Gastroesophageal sphincter (tissue), 4 donors: Measurements from ENCODE around the gene LSM2. TPM values are rescaled to one million over a fixed set of nuclear protein-coding genes. Genes with fewer than 3 reads are reported as not detected.
"Not testable (repeated sequence)": the region's sequence is repeated elsewhere in the genome, so short reads cannot be mapped to it uniquely, and the experiment has no call there.

ENCODE experiments used
- ATAC-seq: fragments of 150-250 bp; one replicate; pipeline ENCODE4 v1.9.1; 2016; ENCODE audit warnings: mild to moderate bottlenecking, moderate library complexity
- H3K27ac ChIP-seq, 4 donors: fragments of 200-600 bp; sonication (generic) in 3 of 4; 1 replicate in 3 of 4; 2 replicates in 1 of 4; pipeline ENCODE4 v1.5.1; 2016 to 2019
- H3K27me3 ChIP-seq: fragments of 200-600 bp; sonication (generic); one replicate; pipeline ENCODE4 v1.5.1; 2019
- H3K36me3 ChIP-seq, 2 donors: fragments of 200-600 bp; sonication (generic); one replicate each; pipeline ENCODE4 v1.5.1; 2019; ENCODE audit warnings: control low read depth in 1 of 2
- H3K4me1 ChIP-seq, 3 donors: fragments of 200-600 bp; sonication (generic); 1 replicate in 2 of 3; 2 replicates in 1 of 3; pipeline ENCODE4 v1.5.1; 2016 to 2019; ENCODE audit warnings: control low read depth in 2 of 3
- H3K4me3 ChIP-seq, 2 donors: fragments of 200-600 bp; sonication (generic); one replicate each; pipeline ENCODE4 v1.5.1; 2019; ENCODE audit warnings: mild to moderate bottlenecking in 1 of 2, moderate library complexity in 1 of 2
- H3K9me3 ChIP-seq, 3 donors: fragments of 200-600 bp; sonication (generic); one replicate each; pipeline ENCODE4 v1.5.1; 2017 to 2019; ENCODE audit warnings: control low read depth in 2 of 3
- EP300 ChIP-seq: sonication (generic); formaldehyde crosslinking; IDR thresholded peaks from one replicate; pipeline ENCODE4 v1.6.1; 2017; ENCODE audit warnings: antibody characterized with exemption, mild to moderate bottlenecking
- POLR2A ChIP-seq, 2 donors: fragments of 450-650 bp; IDR thresholded peaks; one replicate each; pipeline ENCODE4 v1.6.1; 2017; ENCODE audit warnings: antibody characterized with exemption in 2 of 2, mild to moderate bottlenecking in 2 of 2, moderate library complexity in 1 of 2
- POLR2AphosphoS5 ChIP-seq: sonication (generic); formaldehyde crosslinking; IDR thresholded peaks from one replicate; pipeline ENCODE4 v1.6.1; 2017; ENCODE audit warnings: antibody characterized with exemption
- WGBS, 2 donors: methylation state at CpG; one replicate each; pipeline ENCODE4 v1.1.5; 2018; ENCODE audit warnings: low coverage in 1 of 2; 5-methylcytosine and 5-hydroxymethylcytosine counted together
- total RNA-seq, 4 donors: library from RNA; depleted of rRNA; stranded (reverse); fragments of >200 nt; gene quantifications; one replicate each; pipeline ENCODE4 v1.1.0, GENCODE V29; 2016
- TF ChIP-seq, protein P1 (sequence below), 4 experiments: fragments of 200-600 bp in 2 of 4; fragments of 450-650 bp in 2 of 4; sonication (generic) in 1 of 4; IDR thresholded peaks; one replicate each; pipeline ENCODE4 v1.5.1; 2017 to 2019; ENCODE audit warnings: antibody characterized with exemption in 4 of 4, mild to moderate bottlenecking in 2 of 4, moderate library complexity in 2 of 4

The LSM2 gene
- total RNA-seq, 4 donors from 2014 or later, result 18.0 to 31.7 (median 28.5) TPM

DNA sequence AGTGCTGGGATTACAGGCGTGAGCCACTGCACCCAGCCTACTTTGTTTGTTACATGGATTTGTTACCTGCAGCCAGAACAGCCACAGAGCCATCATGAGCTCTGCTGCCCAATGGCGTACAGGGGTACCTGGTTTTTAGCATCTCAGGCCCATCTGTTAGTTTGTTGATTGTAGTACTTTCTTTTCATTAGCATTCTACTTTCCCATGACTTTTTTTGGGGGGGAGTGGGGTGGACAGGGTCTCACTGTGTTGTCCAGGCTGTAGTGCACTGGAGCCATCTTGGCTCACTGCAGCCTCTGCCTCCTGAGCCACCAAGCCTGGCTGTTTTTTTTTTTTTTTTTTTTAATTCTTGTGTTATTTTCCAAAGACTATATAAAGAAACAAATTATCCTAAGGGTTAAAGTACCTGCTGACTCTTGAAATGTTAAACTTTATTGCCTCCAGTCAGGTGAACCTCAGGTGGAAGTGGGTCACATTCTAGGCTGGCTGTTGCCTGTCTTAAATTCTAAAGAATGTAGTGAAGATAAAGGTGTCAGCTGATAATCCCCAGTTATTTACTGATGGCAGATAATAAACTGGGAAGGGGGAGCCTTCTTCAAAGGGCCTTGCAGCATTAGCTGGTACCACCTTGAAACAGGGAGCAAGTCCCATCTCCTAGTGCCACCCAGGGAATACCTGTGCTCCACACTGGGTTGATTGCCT is 40.7 kb upstream of the LSM2 start:
- TF ChIP-seq, protein P1, sequence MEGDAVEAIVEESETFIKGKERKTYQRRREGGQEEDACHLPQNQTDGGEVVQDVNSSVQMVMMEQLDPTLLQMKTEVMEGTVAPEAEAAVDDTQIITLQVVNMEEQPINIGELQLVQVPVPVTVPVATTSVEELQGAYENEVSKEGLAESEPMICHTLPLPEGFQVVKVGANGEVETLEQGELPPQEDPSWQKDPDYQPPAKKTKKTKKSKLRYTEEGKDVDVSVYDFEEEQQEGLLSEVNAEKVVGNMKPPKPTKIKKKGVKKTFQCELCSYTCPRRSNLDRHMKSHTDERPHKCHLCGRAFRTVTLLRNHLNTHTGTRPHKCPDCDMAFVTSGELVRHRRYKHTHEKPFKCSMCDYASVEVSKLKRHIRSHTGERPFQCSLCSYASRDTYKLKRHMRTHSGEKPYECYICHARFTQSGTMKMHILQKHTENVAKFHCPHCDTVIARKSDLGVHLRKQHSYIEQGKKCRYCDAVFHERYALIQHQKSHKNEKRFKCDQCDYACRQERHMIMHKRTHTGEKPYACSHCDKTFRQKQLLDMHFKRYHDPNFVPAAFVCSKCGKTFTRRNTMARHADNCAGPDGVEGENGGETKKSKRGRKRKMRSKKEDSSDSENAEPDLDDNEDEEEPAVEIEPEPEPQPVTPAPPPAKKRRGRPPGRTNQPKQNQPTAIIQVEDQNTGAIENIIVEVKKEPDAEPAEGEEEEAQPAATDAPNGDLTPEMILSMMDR (IDR thresholded peaks at IDR 0.05), result no peak
- no peak for TF ChIP-seq POLR2AphosphoS5
- no peak for TF ChIP-seq EP300
- TF ChIP-seq POLR2A (IDR thresholded peaks at IDR 0.05), result no peak
- H3K27me3 ChIP-seq, result no peaks in the 10 kb centered on the region
- no peaks in the 10 kb centered on the region for H3K4me1 ChIP-seq
- no peak overlapping the region for H3K27ac ChIP-seq
- no peak for ATAC-seq
- 63 to 100% methylated on average over 1 to 2 of the region's 2 CpGs for whole genome bisulfite sequencing, 2 donors
- no peak overlapping the region for H3K4me3 ChIP-seq
- H3K36me3 ChIP-seq, result peaks cover 0 to 8% of the 10 kb centered on the region in 2 donors
- H3K9me3 ChIP-seq, result no peaks in the 10 kb centered on the region

DNA sequence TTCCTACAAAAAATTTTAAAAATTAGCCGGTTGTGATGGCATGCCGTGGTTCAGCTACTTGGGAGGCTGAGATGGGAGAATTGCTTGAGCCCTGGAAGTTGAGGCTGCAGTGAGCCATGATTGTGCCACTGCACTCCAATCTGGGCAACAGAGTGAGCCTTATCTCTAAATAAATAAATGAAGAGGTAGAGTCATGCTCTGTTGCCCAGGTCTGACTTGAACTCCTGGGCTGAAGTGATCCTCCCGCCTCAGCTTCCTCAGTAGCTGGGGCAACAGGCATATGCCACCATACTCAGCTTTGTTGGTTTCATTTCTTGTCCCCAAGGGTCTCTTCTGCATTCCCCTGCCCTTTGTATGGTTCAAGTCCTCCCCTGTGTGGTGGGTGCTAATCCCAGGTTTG is 37.7 kb upstream of the LSM2 start:
- Histone ChIP-seq H3K27me3 (no peaks in the 10 kb centered on the region), H3K9me3 (no peaks in the 10 kb centered on the region), H3K4me1 (no peaks in the 10 kb centered on the region), H3K4me3 (no peak overlapping the region), H3K36me3 (peaks cover 0 to 31% of the 10 kb centered on the region in 2 donors), H3K27ac (no peak overlapping the region)
- ATAC-seq, result no peak
- TF ChIP-seq, protein P1 (IDR thresholded peaks at IDR 0.05), result no peak
- no peak for TF ChIP-seq POLR2A (IDR thresholded peaks at IDR 0.05)
- WGBS, 2 donors, result 97% methylated on average over 3 of the region's 3 CpGs; no CpG with 5 or more reads in 1 of the 2 donors

- no peak for ATAC-seq
- H3K27me3 ChIP-seq, result no peaks in the 10 kb centered on the region
- no peak overlapping the region for H3K27ac ChIP-seq
- peaks cover 0 to 56% of the 10 kb centered on the region in 2 donors for H3K36me3 ChIP-seq
- 91 to 93% methylated on average over 3 to 6 of the region's 9 CpGs for whole genome bisulfite sequencing, 2 donors
- H3K9me3 ChIP-seq, result no peaks in the 10 kb centered on the region
- TF ChIP-seq POLR2A (IDR thresholded peaks at IDR 0.05) (no peak), EP300 (no peak), POLR2AphosphoS5 (no peak)
- TF ChIP-seq, protein P1 (IDR thresholded peaks at IDR 0.05), result no peak
- no peak overlapping the region for H3K4me3 ChIP-seq
- peaks cover 0 to 21% (median 4%) of the 10 kb centered on the region in 3 donors for H3K4me1 ChIP-seq
These were observed 35.3 kb upstream of the LSM2 start for GRCh38 chr6:31842053-31842452.

DNA sequence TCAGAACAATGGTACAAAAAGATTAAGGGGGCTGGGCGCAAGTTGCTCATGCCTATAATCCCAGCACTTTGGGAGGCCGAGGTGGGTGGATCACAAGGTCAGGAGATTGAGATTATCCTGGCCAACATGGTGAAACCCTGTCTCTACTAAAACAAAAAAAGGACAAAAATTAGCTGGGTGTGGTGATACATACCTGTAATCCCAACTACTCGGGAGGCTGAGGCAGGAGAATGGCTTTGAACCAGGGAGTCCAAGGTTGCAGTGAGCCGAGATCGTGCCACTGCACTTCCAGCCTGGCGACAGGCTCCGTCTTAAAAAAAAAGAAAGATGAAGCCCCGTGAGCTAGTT is 33.0 kb upstream of the LSM2 start:
- not testable (repeated sequence) for H3K9me3 ChIP-seq, H3K27me3 ChIP-seq, H3K27ac ChIP-seq, H3K4me3 ChIP-seq, ATAC-seq
- peaks cover 0 to 61% of the 10 kb centered on the region in 2 donors for H3K36me3 ChIP-seq
- H3K4me1 ChIP-seq, result peaks cover 4 to 39% (median 17%) of the 10 kb centered on the region in 3 donors
- WGBS, 2 donors, result 65 to 74% methylated on average over 4 to 8 of the region's 8 CpGs

DNA sequence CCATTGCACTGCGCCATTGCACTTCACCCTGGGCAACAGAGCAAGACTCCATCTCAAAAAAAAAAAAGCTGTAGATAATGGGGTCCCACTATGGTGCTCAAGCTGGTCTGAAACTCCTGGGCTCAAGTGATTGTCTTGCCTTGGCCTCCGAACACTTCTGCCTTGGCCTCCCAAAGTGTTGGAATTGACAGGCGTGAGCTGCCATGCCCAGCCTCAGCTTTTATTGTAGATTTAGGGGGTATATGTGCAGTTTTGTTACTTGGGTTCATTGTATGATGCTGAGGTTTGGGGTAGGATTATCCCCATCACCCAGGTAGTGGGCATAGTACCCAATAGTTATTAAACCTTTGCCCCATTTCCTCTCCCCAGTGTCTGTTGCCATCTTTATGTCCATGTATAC is 32.2 kb upstream of the LSM2 start:
- no peak overlapping the region for H3K4me3 ChIP-seq
- TF ChIP-seq POLR2AphosphoS5 (no peak), EP300 (no peak), POLR2A (IDR thresholded peaks at IDR 0.05) (no peak)
- TF ChIP-seq, protein P1 (IDR thresholded peaks at IDR 0.05), result no peak
- no peak overlapping the region for H3K27ac ChIP-seq
- WGBS, 2 donors, result 89 to 92% methylated on average over 2 of the region's 3 CpGs
- no peak for ATAC-seq
- H3K27me3 ChIP-seq, result no peaks in the 10 kb centered on the region
- no peaks in the 10 kb centered on the region for H3K9me3 ChIP-seq
- peaks cover 4 to 44% (median 18%) of the 10 kb centered on the region in 3 donors for H3K4me1 ChIP-seq
- peaks cover 0 to 61% of the 10 kb centered on the region in 2 donors for H3K36me3 ChIP-seq

DNA sequence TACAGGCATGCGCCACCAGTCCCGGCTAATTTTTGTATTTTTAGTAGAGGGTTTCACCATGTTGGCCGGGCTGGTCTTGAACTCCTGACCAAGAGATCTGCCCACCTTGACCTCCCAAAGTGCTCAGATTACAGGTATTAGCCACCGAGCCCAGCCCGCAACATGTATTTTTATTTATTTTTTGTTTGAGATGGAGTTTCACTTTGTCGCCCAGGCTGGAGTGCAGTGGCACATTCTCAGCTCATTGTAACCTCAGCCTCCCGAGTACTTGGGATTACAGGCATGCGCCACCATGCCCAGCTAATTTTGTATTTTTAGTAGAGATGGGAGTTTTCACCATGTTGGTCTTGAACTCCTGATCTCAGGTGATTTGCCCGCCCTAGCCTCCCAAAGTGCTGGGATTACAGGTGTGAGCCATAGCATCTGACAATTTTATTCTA is 31.4 kb upstream of the LSM2 start:
- H3K36me3 ChIP-seq, result peaks cover 0 to 60% of the 10 kb centered on the region in 2 donors
- WGBS, 2 donors, result 76 to 93% methylated on average over 8 to 9 of the region's 9 CpGs
- not testable (repeated sequence) for H3K9me3 ChIP-seq, H3K27me3 ChIP-seq, ATAC-seq, H3K4me3 ChIP-seq
- H3K27ac ChIP-seq, result peak overlapping the region in 2 of 4 donors; percentile 17 to 95
- H3K4me1 ChIP-seq, result peaks cover 4 to 51% (median 23%) of the 10 kb centered on the region in 3 donors
